ENCODE measurements around the gene NCR2. TPM values are rescaled to one million over a fixed set of nuclear protein-coding genes. Genes with fewer than 3 reads are reported as not detected.
A peak's percentile ranks its signal among the peaks of the same experiment; 100 is the strongest.

NCR2 gene, protein sequence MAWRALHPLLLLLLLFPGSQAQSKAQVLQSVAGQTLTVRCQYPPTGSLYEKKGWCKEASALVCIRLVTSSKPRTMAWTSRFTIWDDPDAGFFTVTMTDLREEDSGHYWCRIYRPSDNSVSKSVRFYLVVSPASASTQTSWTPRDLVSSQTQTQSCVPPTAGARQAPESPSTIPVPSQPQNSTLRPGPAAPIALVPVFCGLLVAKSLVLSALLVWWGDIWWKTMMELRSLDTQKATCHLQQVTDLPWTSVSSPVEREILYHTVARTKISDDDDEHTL
- not detected in 2 replicates for total RNA-seq
- not detected for total RNA-seq (2013)
- not detected in 2 replicates for polyA plus RNA-seq
- not detected in 2 replicates for polyA minus RNA-seq

DNA sequence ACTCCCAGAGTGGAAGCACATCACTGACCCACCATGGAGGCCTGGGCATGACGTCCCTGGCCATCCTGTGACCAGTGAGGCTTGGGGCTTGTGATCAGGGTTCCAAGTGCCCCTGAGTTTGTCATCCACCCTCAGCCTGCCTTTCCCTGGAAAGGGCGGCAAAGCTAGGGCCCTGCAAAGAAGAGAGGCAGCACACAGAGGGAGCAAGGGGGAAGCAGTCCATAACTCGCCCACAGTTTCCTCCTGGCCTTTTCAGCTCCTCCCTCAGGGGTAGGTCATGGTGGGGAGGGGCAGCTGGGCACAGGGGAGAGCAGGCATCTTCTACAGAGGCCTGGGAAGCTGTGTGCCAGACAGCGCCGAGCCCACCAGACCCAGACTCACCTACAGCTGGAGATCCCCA lies at the start of gene NCR2:
Gene NCR2 (plus strand): TSS at position 313 of the 400 bp plus-strand sequence. CDS start 269 bp downstream, outside the sequence.
- no peaks in the 10 kb centered on the region for H3K9me3 Mint-ChIP-seq (ENCODE audit: insufficient read depth)
- WGBS (ENCODE audit: insufficient coverage): 98% methylated on average over 4 of the region's 5 CpGs
- H3K4me1 Mint-ChIP-seq: peaks cover 45% of the 10 kb centered on the region
- ATAC-seq (ENCODE audit: low read depth): no peak
- peak within 1 kb of the TSS; percentile 72 for H3K4me2 ChIP-seq (replicated peaks; ENCODE audit: low read depth, low read length, poor library complexity, severe bottlenecking)
- no peaks in the 10 kb centered on the region for H3K9me3 ChIP-seq (ENCODE audit: control extremely low read depth in 1 of 3, control insufficient read depth in 2 of 3, insufficient read depth in 1 of 3, low read length in 2 of 3)
- no peak for DNase-seq
- TF ChIP-seq EZH2 (IDR thresholded peaks at IDR 0.05; ENCODE audit: borderline replicate concordance, insufficient read depth, low read depth, low read length, poor library complexity, severe bottlenecking): no peak
- TF ChIP-seq, protein P1, sequence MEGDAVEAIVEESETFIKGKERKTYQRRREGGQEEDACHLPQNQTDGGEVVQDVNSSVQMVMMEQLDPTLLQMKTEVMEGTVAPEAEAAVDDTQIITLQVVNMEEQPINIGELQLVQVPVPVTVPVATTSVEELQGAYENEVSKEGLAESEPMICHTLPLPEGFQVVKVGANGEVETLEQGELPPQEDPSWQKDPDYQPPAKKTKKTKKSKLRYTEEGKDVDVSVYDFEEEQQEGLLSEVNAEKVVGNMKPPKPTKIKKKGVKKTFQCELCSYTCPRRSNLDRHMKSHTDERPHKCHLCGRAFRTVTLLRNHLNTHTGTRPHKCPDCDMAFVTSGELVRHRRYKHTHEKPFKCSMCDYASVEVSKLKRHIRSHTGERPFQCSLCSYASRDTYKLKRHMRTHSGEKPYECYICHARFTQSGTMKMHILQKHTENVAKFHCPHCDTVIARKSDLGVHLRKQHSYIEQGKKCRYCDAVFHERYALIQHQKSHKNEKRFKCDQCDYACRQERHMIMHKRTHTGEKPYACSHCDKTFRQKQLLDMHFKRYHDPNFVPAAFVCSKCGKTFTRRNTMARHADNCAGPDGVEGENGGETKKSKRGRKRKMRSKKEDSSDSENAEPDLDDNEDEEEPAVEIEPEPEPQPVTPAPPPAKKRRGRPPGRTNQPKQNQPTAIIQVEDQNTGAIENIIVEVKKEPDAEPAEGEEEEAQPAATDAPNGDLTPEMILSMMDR (IDR thresholded peaks at IDR 0.05): no peak
- peaks cover 36 to 44% of the 10 kb centered on the region in 2 donors for H3K4me1 ChIP-seq (ENCODE audit: control insufficient read depth in 2 of 2, insufficient read depth in 2 of 2, low read length in 2 of 2)
- POLR2A ChIA-PET: interaction anchor here (0.5 kb wide), 1 partner anchor 380 kb away, joined by 4 read pairs; no protein-coding TSS in a partner anchor
- H3K27ac Mint-ChIP-seq: peak within 1 kb of the TSS; percentile 93
- no peaks in the 10 kb centered on the region for H4K20me1 ChIP-seq (ENCODE audit: control insufficient read depth, insufficient read depth, low read length, poor library complexity, severe bottlenecking)
- H3K4me3 Mint-ChIP-seq: peak within 1 kb of the TSS; percentile 66
- H3K27me3 Mint-ChIP-seq: no peaks in the 10 kb centered on the region
- peak within 1 kb of the TSS in 1 of 5 experiments; percentile 4 for H3K4me3 ChIP-seq (ENCODE audit: control extremely low read depth in 1 of 5, extremely low read depth in 1 of 5, insufficient read depth in 1 of 5, low read depth in 2 of 5, low read length in 4 of 5)
- H3K9ac ChIP-seq (ENCODE audit: low read length): peak within 1 kb of the TSS; percentile 44
- CTCF ChIA-PET: interaction anchor here (0.6 to 4.7 kb wide), 4 partner anchors 16 to 58 kb away, joined by 3 to 45 read pairs (median 13); no protein-coding TSS in a partner anchor
- H3K36me3 ChIP-seq (replicated peaks in 1 of 2; ENCODE audit: control extremely low read depth in 1 of 2, control insufficient read depth in 1 of 2, extremely low read depth in 1 of 2, insufficient read depth in 2 of 2, low read length in 1 of 2): no peaks in the 10 kb centered on the region
- peak within 1 kb of the TSS; percentile 50 for H2AFZ ChIP-seq (ENCODE audit: insufficient read depth, low read depth, low read length, poor library complexity, severe bottlenecking)
- intact Hi-C loops (cut with micrococcal nuclease): no loop called here
- H3K79me2 ChIP-seq (ENCODE audit: control insufficient read depth, insufficient read depth, low read length): no peaks in the 10 kb centered on the region
- H3K27ac ChIP-seq (ENCODE audit: low read length in 2 of 2): peak within 1 kb of the TSS; percentile 70 to 87
- no peaks in the 10 kb centered on the region for H3K27me3 ChIP-seq (replicated peaks in 1 of 4; ENCODE audit: control extremely low read depth in 1 of 4, control insufficient read depth in 3 of 4, insufficient read depth in 4 of 4, low read length in 3 of 4)

All from B cell (primary cell).